ENCODE data around the gene MIS12.

MIS12 gene

DNA sequence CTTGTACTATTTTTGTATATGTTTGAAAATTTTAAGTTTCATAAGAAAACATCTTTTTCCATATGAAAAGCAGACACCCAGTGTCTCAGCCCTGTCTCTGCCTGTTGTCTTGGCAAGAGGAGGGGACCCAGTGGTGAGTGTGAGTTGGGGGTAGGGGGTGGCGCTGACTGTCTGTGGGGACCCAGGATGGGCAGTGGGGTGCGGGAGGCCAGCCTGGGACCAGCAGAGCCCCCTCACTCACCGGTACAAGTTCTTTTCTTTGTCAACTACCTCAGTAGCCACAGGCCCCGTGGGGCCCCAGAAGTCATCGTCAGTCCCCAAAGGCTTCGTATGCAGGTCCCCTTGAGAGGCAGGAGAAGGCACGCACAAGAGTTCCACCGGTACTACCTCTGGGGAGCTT lies 46.2 kb downstream of the MIS12 start:
- DNase-seq (ENCODE audit: low read depth in 2 of 3, low spot score in 2 of 3) = no peak

DNA sequence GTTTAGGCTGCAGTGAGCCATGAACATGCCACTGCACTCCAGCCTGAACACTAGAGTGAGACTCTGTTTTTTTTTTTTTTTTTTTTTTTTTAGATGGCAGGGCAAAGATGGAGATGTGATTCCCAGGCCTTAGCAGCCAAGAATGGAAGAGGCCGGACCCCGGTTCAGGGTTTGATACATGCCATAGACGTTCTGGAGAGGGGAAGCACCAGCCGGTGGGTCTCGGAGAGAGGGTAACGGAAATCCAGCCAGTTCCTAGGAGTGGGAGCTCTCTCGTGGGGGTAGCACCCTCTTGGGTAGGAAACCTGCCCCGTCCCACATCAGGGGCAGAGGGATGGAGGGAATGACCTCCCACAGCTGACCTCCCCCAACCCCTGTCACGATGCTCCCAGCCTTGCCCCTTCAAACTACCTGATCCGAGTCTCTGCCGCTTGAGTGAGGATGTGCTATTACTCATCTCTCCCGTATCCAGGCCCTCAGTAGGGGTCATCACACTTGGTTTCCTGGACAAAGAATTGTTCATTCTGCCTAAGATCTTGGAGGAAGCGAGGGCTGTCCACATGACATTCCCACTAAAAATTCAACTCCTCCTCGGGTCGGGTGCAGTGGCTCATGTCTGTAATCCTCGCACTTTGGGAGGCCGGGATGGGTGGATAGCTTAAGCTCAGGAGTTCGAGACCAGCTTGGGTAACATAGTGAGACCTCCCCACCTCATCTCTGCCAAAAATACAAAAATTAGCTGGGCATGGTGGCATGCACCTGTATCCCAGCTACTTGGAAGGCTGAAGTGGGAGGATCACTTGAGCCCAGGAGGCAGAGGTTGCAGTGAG lies 47.3 kb downstream of the MIS12 start:
- DNase-seq (ENCODE audit: low read depth in 2 of 3, low spot score in 2 of 3) = no peak

DNA sequence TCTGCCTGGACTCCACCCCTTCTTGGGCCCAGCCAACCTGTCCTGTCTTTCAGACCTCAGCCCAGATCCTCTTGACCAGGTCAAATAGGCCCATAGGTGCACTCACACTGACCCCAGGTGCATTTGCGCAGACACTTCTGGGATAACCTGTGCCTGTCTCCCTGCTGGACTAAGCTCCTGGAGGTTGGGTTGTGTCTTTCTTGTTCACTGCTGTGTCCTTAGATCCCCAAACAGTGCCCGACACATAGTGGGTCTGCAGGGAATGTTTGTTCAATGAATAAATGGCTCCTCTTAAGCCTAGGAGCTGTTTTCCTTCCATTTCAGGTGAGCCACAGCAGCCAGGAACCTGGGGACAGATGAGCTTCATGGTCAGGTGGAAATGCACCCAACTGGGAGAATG lies 49.1 kb downstream of the MIS12 start:
- DNase-seq (ENCODE audit: low read depth in 2 of 3, low spot score in 2 of 3) = no peak

DNA sequence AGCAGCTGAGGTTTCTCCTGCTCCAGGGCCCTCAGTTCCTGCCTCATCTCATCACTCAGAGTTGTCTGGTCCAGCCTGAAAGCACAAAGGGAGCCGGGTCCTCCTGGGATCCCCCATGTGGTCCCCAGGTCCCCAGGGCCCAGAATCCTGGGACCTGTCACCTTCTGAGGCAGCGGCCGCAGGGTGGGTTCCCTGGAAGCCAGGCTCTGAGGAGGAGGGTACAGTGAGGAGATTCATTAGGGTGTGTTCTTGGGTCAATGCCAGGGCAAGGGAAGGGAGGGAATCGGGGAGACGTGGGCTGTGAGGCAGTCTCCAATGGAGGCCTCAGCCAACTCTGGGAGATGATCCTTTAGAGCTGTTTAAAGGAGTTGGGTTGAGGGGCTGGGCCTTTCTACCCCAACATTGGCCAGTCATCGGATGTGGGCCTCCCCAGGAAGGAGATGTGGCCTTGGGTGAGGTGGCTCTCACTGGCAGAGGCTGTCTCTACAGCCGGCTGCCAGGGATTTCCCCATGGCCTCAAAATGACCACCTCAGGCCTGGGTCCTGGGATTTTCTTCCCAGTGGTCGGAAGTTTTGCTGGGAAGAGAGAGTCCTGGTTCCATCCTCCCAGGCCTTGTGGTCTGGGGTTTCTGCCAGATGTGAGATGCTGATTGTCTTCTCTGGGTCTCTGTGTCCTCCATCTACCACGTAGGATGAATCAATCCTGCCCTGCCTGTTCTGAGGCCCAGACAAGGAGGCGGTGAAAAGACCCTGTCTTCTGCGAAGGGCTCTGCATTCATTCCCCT lies 50.7 kb downstream of the MIS12 start:
- no peak for DNase-seq (ENCODE audit: low read depth in 2 of 3, low spot score in 2 of 3)

DNA sequence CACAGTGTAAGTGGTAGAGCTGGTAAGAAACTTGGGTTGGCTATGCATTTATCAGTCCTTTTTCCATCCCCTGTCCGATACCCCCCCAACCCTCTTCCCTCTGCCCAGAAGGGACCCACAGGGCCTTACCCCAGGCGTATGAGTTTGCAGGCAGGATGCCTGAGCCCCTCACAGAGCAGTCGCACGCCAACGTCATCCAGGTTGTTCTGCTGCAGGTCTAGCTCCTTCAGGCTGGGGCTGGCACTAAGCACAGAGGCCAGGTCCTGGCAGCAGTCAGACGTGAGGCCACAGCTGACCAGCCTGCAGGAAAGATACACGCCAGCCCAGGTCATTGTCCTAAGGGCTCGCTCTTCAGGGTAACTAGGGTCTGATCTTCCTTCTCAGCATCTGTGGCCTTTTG lies 52.9 kb downstream of the MIS12 start:
- DNase-seq (ENCODE audit: low read depth in 2 of 3, low spot score in 2 of 3) = no peak

DNA sequence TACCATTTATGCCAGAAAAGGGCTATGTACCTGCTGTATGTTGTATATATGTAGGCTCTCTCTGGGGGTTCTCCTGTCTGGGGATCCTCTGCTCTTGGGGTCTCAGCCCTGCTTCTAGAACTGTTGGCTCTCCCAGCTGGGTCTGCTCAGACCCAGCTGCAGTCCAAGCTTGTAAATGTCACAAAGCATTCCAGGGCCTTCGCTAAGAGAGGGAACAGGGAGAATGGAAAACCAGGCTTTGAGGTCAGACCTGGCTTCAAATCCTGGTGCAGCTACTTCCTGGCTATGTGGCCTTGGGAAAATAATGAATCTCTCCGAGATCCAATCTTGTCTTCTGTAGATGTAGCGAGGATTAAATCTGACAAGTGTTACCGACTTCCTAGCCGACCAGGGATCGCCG lies 54.0 kb downstream of the MIS12 start:
- no peak for DNase-seq (ENCODE audit: low read depth in 2 of 3, low spot score in 2 of 3)

Measured in activated CD8-positive, alpha-beta memory T cell treated with anti-CD3 and anti-CD28 coated beads for 48 hours (primary cell).